H9 (cell line): Measurements from ENCODE around the gene GPR42. TPM values are rescaled to one million over a fixed set of nuclear protein-coding genes. Genes with fewer than 3 reads are reported as not detected.

Source experiments
- DNase-seq: peaks from one replicate; pipeline ENCODE4 v3.0.0-alpha.2; 2017
- H2AFZ ChIP-seq: one replicate; pipeline ENCODE4 v1.6.1; 2013; ENCODE audit warnings: mild to moderate bottlenecking, low read length, control low read depth, moderate library complexity
- H2AK5ac ChIP-seq: 2 replicates; pipeline ENCODE4 v1.6.1; 2013; ENCODE audit warnings: low read length, control low read depth, mixed read lengths; ENCODE audit not compliant: insufficient read length
- H2BK120ac ChIP-seq: one replicate; pipeline ENCODE4 v1.6.1; 2013; ENCODE audit warnings: low read depth, mild to moderate bottlenecking, low read length, control low read depth, inconsistent platforms; ENCODE audit not compliant: poor library complexity, severe bottlenecking
- H2BK12ac ChIP-seq: 2 replicates; pipeline ENCODE4 v1.6.1; 2013; ENCODE audit warnings: low read length, control low read depth, mixed read lengths, low read depth; ENCODE audit not compliant: insufficient read length
- H2BK15ac ChIP-seq: 2 replicates; pipeline ENCODE4 v1.6.1; 2013; ENCODE audit warnings: low read depth, low read length, control low read depth
- H2BK20ac ChIP-seq: one replicate; pipeline ENCODE4 v1.6.1; 2013; ENCODE audit warnings: low read depth, mild to moderate bottlenecking, low read length, control low read depth, inconsistent platforms; ENCODE audit not compliant: poor library complexity, severe bottlenecking
- H2BK5ac ChIP-seq: 2 replicates; pipeline ENCODE4 v1.6.1; 2013; ENCODE audit warnings: low read length, control low read depth, mixed read lengths; ENCODE audit not compliant: insufficient read length
- H3K14ac ChIP-seq: 2 replicates; pipeline ENCODE4 v1.6.1; 2013; ENCODE audit warnings: low read length, control low read depth; ENCODE audit not compliant: insufficient read depth
- H3K18ac ChIP-seq: 2 replicates; pipeline ENCODE4 v1.6.1; 2013; ENCODE audit warnings: low read depth, mild to moderate bottlenecking, mixed read lengths, low read length, control low read depth; ENCODE audit not compliant: insufficient read length
- H3K23ac ChIP-seq: 2 replicates; pipeline ENCODE4 v1.6.1; 2013; ENCODE audit warnings: low read length, control low read depth, mixed read lengths, low read depth; ENCODE audit not compliant: insufficient read length
- H3K23me2 ChIP-seq: 2 replicates; pipeline ENCODE4 v1.6.1; 2013; ENCODE audit warnings: low read depth, mild to moderate bottlenecking, mixed read lengths, low read length, control low read depth; ENCODE audit not compliant: insufficient read length, poor library complexity, severe bottlenecking
- H3K27ac ChIP-seq: 2 replicates; pipeline ENCODE4 v1.5.1; 2013; ENCODE audit warnings: low read length, control low read depth, mixed read lengths, low read depth; ENCODE audit not compliant: insufficient read length
- H3K27me3 ChIP-seq: 2 replicates; pipeline ENCODE4 v1.6.1; 2013; ENCODE audit warnings: low read length, control low read depth, inconsistent platforms; ENCODE audit not compliant: insufficient read depth
- H3K4ac ChIP-seq: 2 replicates; pipeline ENCODE4 v1.6.1; 2013; ENCODE audit warnings: low read depth, mild to moderate bottlenecking, control low read depth, inconsistent platforms, low read length, moderate library complexity
- H3K4me1 ChIP-seq: 2 replicates; pipeline ENCODE4 v1.6.1; 2013; ENCODE audit warnings: low read length, control low read depth, inconsistent platforms; ENCODE audit not compliant: insufficient read depth
- H3K4me2 ChIP-seq: 2 replicates; pipeline ENCODE4 v1.6.1; 2013; ENCODE audit warnings: low read length, control low read depth, mixed read lengths; ENCODE audit not compliant: insufficient read length, insufficient read depth
- H3K56ac ChIP-seq: 2 replicates; pipeline ENCODE4 v1.6.1; 2013; ENCODE audit warnings: low read depth, mild to moderate bottlenecking, mixed read lengths, low read length, control low read depth; ENCODE audit not compliant: insufficient read length
- H3K79me1 ChIP-seq: 2 replicates; pipeline ENCODE4 v1.6.1; 2013; ENCODE audit warnings: low read depth, mild to moderate bottlenecking, moderate library complexity, low read length, control low read depth, inconsistent platforms; ENCODE audit not compliant: insufficient read depth, poor library complexity, severe bottlenecking
- H3K79me2 ChIP-seq: 2 replicates; pipeline ENCODE4 v1.6.1; 2013; ENCODE audit warnings: low read length, control low read depth, inconsistent platforms; ENCODE audit not compliant: insufficient read depth
- H3K9ac ChIP-seq: 2 replicates; pipeline ENCODE4 v1.6.1; 2013; ENCODE audit warnings: low read length, control low read depth, mixed read lengths; ENCODE audit not compliant: insufficient read length; ENCODE audit errors: extremely low read depth
- H3K9me3 ChIP-seq: one replicate; pipeline ENCODE4 v1.6.1; 2013; ENCODE audit warnings: low read depth, low read length, inconsistent platforms; ENCODE audit not compliant: control insufficient read depth
- H3T11ph ChIP-seq: one replicate; pipeline ENCODE4 v1.6.1; 2013; ENCODE audit warnings: mild to moderate bottlenecking, low read length, control low read depth, inconsistent platforms
- H4K20me1 ChIP-seq: one replicate; pipeline ENCODE4 v1.6.1; 2013; ENCODE audit not compliant: control insufficient read depth, insufficient read length, insufficient read depth
- H4K5ac ChIP-seq: 2 replicates; pipeline ENCODE4 v1.6.1; 2013; ENCODE audit warnings: low read depth, mild to moderate bottlenecking, mixed read lengths, low read length, control low read depth; ENCODE audit not compliant: insufficient read length
- H4K8ac ChIP-seq: replicated peaks from 2 replicates; pipeline ENCODE4 v1.6.1; 2013; ENCODE audit warnings: low read length, control low read depth, mixed read lengths, low read depth; ENCODE audit not compliant: insufficient read length
- H4K91ac ChIP-seq: 2 replicates; pipeline ENCODE4 v1.6.1; 2013; ENCODE audit warnings: low read depth, mild to moderate bottlenecking, moderate library complexity, mixed read lengths, low read length, control low read depth; ENCODE audit not compliant: insufficient read length
- H3K27ac Mint-ChIP-seq, 3 experiments: 2 replicates in 2 of 3; 3 replicates in 1 of 3; pipeline ENCODE4 v1.8.0; 2020 to 2021; ENCODE audit warnings: mixed read lengths in 3 of 3, mild to moderate bottlenecking in 1 of 3, moderate library complexity in 1 of 3
- H3K27me3 Mint-ChIP-seq: 2 replicates; pipeline ENCODE4 v1.8.0; 2021; ENCODE audit warnings: low read depth, mild to moderate bottlenecking, moderate library complexity, mixed read lengths
- H3K36me3 Mint-ChIP-seq, 3 experiments: 2 replicates in 2 of 3; 3 replicates in 1 of 3; pipeline ENCODE4 v1.8.0; 2020 to 2021; ENCODE audit warnings: low read depth in 3 of 3, mixed read lengths in 3 of 3; ENCODE audit not compliant: insufficient read depth in 1 of 3
- H3K4me1 Mint-ChIP-seq, 2 experiments: 2 replicates each; pipeline ENCODE4 v1.8.0; 2020; ENCODE audit warnings: mixed read lengths in 2 of 2
- H3K4me3 Mint-ChIP-seq, 2 experiments: 2 replicates in 1 of 2; 3 replicates in 1 of 2; pipeline ENCODE4 v1.8.0; 2020 to 2021; ENCODE audit warnings: mild to moderate bottlenecking in 2 of 2, mixed read lengths in 2 of 2, moderate library complexity in 1 of 2
- H3K9me3 Mint-ChIP-seq, 2 experiments: 2 replicates in 1 of 2; 3 replicates in 1 of 2; pipeline ENCODE4 v1.8.0; 2020; ENCODE audit warnings: mild to moderate bottlenecking in 2 of 2, mixed read lengths in 2 of 2, moderate library complexity in 1 of 2
- WGBS: extraction: QIAGEN DNeasy Blood & Tissue Kit; methylation state at CpG from one replicate; pipeline ENCODE4 v1.1.7; 2013; ENCODE audit warnings: missing lambda C conversion rate, low lambda C conversion rate, mixed read lengths; ENCODE audit not compliant: insufficient read length; ENCODE audit errors: extremely low coverage; 5-methylcytosine and 5-hydroxymethylcytosine counted together
- total RNA-seq: library from RNA; stranded (reverse); gene quantifications from 2 replicates; pipeline ENCODE4 v1.2.1, GENCODE V29; 2021
- TF ChIP-seq, protein P1 (sequence below): fragments of 200-600 bp; sonication (generic); conservative IDR thresholded peaks from 3 replicates; pipeline ENCODE4 v1.8.0; 2021; ENCODE audit warnings: antibody characterized with exemption, mild to moderate bottlenecking

The GPR42 gene
- total RNA-seq, 1 experiment from 2014 or later: not detected

DNA sequence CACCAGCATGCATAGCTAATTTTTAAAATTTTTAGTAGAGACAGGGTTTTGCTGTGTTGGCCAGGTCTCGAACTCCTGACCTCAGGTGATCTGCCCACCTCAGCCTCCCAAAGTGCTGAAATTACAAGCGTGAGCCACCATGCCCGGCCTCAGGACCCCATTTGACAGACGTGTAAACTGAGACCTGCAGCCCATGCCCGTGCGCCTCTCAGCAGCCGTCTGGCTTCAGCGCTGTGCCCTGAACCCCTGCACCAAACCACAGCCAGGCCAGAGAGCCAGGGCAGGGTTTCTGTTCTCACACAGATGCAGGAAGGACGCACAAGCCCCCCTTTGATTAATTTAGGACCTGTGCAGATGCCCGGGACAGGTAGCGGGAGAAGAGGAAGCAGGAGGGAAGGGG is 30.4 kb upstream of the GPR42 start:
- no peak for DNase-seq
- no peak overlapping the region for H3T11ph ChIP-seq
- Mint-ChIP-seq H3K9me3 (no peaks in the 10 kb centered on the region), H3K36me3 (no peaks in the 10 kb centered on the region), H3K27me3 (peaks cover 11% of the 10 kb centered on the region), H3K4me1 (peaks cover 0 to 4% of the 10 kb centered on the region in 2 experiments; a peak in 2 of 4 replicates), H3K27ac (no peak overlapping the region; a peak in 1 of 7 replicates), H3K4me3 (no peak overlapping the region)
- no peak overlapping the region for H2BK15ac ChIP-seq
- H2BK5ac ChIP-seq: no peak overlapping the region
- H4K91ac ChIP-seq: no peak overlapping the region
- no peak overlapping the region for H2BK12ac ChIP-seq
- TF ChIP-seq, protein P1, sequence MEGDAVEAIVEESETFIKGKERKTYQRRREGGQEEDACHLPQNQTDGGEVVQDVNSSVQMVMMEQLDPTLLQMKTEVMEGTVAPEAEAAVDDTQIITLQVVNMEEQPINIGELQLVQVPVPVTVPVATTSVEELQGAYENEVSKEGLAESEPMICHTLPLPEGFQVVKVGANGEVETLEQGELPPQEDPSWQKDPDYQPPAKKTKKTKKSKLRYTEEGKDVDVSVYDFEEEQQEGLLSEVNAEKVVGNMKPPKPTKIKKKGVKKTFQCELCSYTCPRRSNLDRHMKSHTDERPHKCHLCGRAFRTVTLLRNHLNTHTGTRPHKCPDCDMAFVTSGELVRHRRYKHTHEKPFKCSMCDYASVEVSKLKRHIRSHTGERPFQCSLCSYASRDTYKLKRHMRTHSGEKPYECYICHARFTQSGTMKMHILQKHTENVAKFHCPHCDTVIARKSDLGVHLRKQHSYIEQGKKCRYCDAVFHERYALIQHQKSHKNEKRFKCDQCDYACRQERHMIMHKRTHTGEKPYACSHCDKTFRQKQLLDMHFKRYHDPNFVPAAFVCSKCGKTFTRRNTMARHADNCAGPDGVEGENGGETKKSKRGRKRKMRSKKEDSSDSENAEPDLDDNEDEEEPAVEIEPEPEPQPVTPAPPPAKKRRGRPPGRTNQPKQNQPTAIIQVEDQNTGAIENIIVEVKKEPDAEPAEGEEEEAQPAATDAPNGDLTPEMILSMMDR: no peak
- H3K23me2 ChIP-seq: no peaks in the 10 kb centered on the region
- no peak overlapping the region for H3K4me2 ChIP-seq
- H3K4ac ChIP-seq: no peak overlapping the region
- H3K27ac ChIP-seq: no peak overlapping the region
- no peak overlapping the region for H4K5ac ChIP-seq
- no peak overlapping the region for H3K9ac ChIP-seq
- H3K79me1 ChIP-seq: no peaks in the 10 kb centered on the region
- H3K56ac ChIP-seq: no peak overlapping the region
- no peak overlapping the region for H2BK20ac ChIP-seq
- no peaks in the 10 kb centered on the region for H3K9me3 ChIP-seq
- no peak overlapping the region for H4K8ac ChIP-seq
- H3K18ac ChIP-seq: no peak overlapping the region
- H2BK120ac ChIP-seq: no peak overlapping the region
- H3K14ac ChIP-seq: no peak overlapping the region
- no peak overlapping the region for H3K23ac ChIP-seq
- no peaks in the 10 kb centered on the region for H3K79me2 ChIP-seq
- no peaks in the 10 kb centered on the region for H4K20me1 ChIP-seq
- WGBS: no CpG with 5 or more reads among the region's 11 CpGs
- no peak overlapping the region for H2AK5ac ChIP-seq
- no peak overlapping the region for H2AFZ ChIP-seq
- H3K27me3 ChIP-seq: no peaks in the 10 kb centered on the region
- no peaks in the 10 kb centered on the region for H3K4me1 ChIP-seq
